Mammary epithelial cell (primary cell): ENCODE results near the gene FH.

Experiments
- EZH2 ChIP-seq: IDR thresholded peaks from 2 replicates; pipeline ENCODE4 v1.6.1; 2012; ENCODE audit warnings: low read length, inconsistent platforms, borderline replicate concordance
- TF ChIP-seq, protein P1 (sequence below), 2 donors: IDR thresholded peaks in 1 of 2; conservative IDR thresholded peaks in 1 of 2; 2 replicates each; pipeline ENCODE4 v1.5.1; 2011 to 2012; ENCODE audit warnings: inconsistent platforms in 2 of 2, low read length in 2 of 2, mild to moderate bottlenecking in 2 of 2, control low read depth in 1 of 2, low read depth in 1 of 2; ENCODE audit not compliant: insufficient read depth in 1 of 2; ENCODE audit errors: extremely low read depth in 1 of 2

DNA sequence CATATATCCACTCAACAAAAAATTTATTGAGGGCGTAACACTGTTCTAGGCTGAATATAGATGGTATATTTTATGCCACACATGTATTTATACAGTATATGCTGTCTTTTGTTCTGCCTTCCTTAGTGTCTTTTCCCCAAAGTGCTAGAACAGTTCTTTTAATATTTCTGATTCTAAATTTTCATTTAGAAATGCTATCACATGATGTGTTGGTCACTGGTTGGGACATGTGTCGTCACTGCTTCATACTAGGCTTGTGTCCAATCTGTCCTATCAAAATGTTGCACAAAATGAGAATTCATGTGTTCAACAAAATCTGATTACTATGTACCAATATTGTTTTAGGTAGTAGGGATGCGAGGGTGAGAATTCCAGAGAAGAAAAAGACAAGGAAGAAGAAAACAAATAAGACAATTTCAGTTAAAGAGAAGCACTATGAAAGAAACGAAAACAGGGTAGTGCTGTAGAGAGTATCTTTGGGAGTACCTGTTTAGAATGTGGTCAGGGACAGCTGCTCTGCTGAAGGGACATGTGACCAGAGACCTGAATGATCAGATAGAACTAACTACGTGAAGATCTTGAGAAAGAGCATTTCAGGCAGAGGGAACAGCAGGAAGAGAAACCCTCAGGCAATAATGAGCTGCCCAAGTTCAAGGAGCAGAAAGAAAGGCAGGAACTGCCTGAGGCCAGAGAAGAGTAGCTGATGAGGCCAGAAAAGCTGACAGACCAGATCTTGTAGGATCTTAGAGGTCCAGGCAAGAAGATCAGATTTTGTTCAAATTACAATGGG, 14.0 kb upstream of the FH start:
- TF ChIP-seq, protein P1, sequence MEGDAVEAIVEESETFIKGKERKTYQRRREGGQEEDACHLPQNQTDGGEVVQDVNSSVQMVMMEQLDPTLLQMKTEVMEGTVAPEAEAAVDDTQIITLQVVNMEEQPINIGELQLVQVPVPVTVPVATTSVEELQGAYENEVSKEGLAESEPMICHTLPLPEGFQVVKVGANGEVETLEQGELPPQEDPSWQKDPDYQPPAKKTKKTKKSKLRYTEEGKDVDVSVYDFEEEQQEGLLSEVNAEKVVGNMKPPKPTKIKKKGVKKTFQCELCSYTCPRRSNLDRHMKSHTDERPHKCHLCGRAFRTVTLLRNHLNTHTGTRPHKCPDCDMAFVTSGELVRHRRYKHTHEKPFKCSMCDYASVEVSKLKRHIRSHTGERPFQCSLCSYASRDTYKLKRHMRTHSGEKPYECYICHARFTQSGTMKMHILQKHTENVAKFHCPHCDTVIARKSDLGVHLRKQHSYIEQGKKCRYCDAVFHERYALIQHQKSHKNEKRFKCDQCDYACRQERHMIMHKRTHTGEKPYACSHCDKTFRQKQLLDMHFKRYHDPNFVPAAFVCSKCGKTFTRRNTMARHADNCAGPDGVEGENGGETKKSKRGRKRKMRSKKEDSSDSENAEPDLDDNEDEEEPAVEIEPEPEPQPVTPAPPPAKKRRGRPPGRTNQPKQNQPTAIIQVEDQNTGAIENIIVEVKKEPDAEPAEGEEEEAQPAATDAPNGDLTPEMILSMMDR (conservative IDR thresholded peaks at IDR 0.05 in 1 of 2, IDR thresholded peaks at IDR 0.05 in 1 of 2; ENCODE audit: extremely low read depth in 1 of 2, insufficient read depth in 1 of 2, low read depth in 1 of 2, low read length in 2 of 2): no peak
- no peak for TF ChIP-seq EZH2
